ENCODE data around the gene TBX1. TPM values are rescaled to one million over a fixed set of nuclear protein-coding genes. Genes with fewer than 3 reads are reported as not detected.

The TBX1 gene
- total and polyA plus RNA-seq, 10 of the 15 experiments (the other 5 are each of a cell fraction or from before 2014, with no cell fraction given) = not detected

DNA sequence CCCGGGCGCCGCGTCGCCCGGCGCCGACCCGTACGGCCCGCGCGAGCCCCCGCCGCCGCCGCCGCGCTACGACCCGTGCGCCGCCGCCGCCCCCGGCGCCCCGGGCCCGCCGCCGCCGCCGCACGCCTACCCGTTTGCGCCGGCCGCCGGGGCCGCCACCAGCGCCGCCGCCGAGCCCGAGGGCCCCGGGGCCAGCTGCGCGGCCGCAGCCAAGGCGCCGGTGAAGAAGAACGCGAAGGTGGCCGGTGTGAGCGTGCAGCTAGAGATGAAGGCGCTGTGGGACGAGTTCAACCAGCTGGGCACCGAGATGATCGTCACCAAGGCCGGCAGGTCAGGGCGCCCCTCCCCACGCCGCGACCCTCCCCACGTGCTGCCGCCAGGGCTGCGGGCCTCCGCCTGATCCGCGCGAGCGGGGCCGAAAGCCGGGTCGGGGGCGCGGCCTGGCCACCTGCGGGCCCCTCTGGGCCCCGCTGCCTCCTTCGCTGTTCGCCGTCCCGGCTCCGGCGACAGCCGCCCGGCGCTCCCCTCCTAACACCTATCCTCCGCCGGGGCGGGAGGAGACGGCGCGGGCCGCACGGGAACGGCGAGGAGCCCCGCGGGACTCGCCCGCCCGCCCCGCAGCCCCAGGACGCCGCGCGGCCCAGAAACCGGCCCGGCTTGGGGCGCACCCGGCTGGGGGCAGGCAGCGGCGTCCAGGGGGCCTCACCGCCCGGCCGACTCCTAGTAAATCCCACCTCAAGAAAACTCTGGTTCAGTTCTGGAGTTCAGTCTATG lies 560 bp downstream of the TBX1 start:
- no peak overlapping the region for H2AFZ ChIP-seq (ENCODE audit: control insufficient read depth, low read depth, low read length)
- POLR2A ChIA-PET = no interaction called here
- peaks cover 6% of the 10 kb centered on the region for H3K4me1 ChIP-seq (ENCODE audit: control insufficient read depth, insufficient read depth, low read length)
- DNase-seq (ENCODE audit: low read depth, low spot score) (no peak), ATAC-seq (no peak), FAIRE-seq (no peak)
- no peaks in the 10 kb centered on the region for H3K79me2 ChIP-seq (ENCODE audit: control insufficient read depth, insufficient read depth, low read length)
- in situ Hi-C loops (cut with MboI) (no loop called here), intact Hi-C loops (cut with micrococcal nuclease; ENCODE audit: unreplicated experiment) (no loop called here)
- no peak overlapping the region for H3K4me2 ChIP-seq (ENCODE audit: control insufficient read depth, insufficient read depth)
- no peak overlapping the region for H3K4me3 ChIP-seq
- H3K27me3 ChIP-seq (replicated peaks in 1 of 2; ENCODE audit: control insufficient read depth in 2 of 2, insufficient read depth in 2 of 2, low read length in 1 of 2) = peaks cover 16% of the 10 kb centered on the region in 2 experiments
- SMC1A ChIA-PET (ENCODE audit: uncharacterized antibody, unreplicated experiment) = no interaction called here
- H3K9ac ChIP-seq (ENCODE audit: control insufficient read depth, insufficient read depth, low read length) = no peak overlapping the region
- 27% methylated on average over 40 of the region's 117 CpGs for WGBS (ENCODE audit: insufficient coverage, insufficient replicate concordance, low lambda C conversion rate, missing lambda C conversion rate)
- no peaks in the 10 kb centered on the region for H3K36me3 ChIP-seq (ENCODE audit: control insufficient read depth in 2 of 2, insufficient read depth in 2 of 2, low read length in 1 of 2)
- CTCF ChIA-PET = no interaction called here
- RAD21 ChIA-PET (ENCODE audit: unreplicated experiment) = no interaction called here
- no peaks in the 10 kb centered on the region; the same call in 1 of the 2 replicates for H4K20me1 ChIP-seq (ENCODE audit: control insufficient read depth, insufficient read depth)
- H3K9me3 ChIP-seq (replicated peaks; ENCODE audit: control insufficient read depth, insufficient read depth, low read length) = no peaks in the 10 kb centered on the region
- TF ChIP-seq BCL11A (IDR thresholded peaks at IDR 0.05; ENCODE audit: low read depth, low read length) (no peak), SUZ12 (IDR thresholded peaks at IDR 0.05; ENCODE audit: unreplicated experiment) (peak; percentile 74), ZNF217 (IDR thresholded peaks at IDR 0.05) (no peak)
- TF ChIP-seq, protein P1, sequence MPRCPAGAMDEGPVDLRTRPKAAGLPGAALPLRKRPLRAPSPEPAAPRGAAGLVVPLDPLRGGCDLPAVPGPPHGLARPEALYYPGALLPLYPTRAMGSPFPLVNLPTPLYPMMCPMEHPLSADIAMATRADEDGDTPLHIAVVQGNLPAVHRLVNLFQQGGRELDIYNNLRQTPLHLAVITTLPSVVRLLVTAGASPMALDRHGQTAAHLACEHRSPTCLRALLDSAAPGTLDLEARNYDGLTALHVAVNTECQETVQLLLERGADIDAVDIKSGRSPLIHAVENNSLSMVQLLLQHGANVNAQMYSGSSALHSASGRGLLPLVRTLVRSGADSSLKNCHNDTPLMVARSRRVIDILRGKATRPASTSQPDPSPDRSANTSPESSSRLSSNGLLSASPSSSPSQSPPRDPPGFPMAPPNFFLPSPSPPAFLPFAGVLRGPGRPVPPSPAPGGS (IDR thresholded peaks at IDR 0.05; ENCODE audit: borderline replicate concordance, insufficient read depth, low read depth, low read length, poor library complexity, severe bottlenecking) = no peak
- H3K27ac ChIP-seq (ENCODE audit: control insufficient read depth, insufficient read depth) = no peak overlapping the region
- no TSS peak for BruUV-seq (replicated peaks)
